Measurements from ENCODE around the gene CDKN1B. TPM values are rescaled to one million over a fixed set of nuclear protein-coding genes. Genes with fewer than 3 reads are reported as not detected.

Gene CDKN1B
- total RNA-seq = 47.4 and 48.5 TPM in 2 replicates

DNA sequence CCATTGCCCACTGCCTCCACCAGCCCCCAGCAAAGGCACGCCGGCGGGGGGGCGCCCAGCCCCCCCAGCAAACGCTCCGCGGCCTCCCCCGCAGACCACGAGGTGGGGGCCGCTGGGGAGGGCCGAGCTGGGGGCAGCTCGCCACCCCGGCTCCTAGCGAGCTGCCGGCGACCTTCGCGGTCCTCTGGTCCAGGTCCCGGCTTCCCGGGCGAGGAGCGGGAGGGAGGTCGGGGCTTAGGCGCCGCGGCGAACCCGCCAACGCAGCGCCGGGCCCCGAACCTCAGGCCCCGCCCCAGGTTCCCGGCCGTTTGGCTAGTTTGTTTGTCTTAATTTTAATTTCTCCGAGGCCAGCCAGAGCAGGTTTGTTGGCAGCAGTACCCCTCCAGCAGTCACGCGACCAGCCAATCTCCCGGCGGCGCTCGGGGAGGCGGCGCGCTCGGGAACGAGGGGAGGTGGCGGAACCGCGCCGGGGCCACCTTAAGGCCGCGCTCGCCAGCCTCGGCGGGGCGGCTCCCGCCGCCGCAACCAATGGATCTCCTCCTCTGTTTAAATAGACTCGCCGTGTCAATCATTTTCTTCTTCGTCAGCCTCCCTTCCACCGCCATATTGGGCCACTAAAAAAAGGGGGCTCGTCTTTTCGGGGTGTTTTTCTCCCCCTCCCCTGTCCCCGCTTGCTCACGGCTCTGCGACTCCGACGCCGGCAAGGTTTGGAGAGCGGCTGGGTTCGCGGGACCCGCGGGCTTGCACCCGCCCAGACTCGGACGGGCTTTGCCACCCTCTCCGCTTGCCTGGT lies at the start of gene CDKN1B:
Gene CDKN1B (plus strand): TSS at position 576 of the 793 bp plus-strand sequence. CDS start 472 bp downstream, outside the sequence.
- H3K9me3 Mint-ChIP-seq = no peaks in the 10 kb centered on the region
- H3K27ac Mint-ChIP-seq = peak within 1 kb of the TSS; percentile 99
- DNase-seq = peak; percentile 94
- H3K4me3 Mint-ChIP-seq = peak within 1 kb of the TSS; percentile 97
- intact Hi-C loops (cut with micrococcal nuclease) = loop anchor here (1.0 to 5.0 kb wide), 9 partner anchors 8 to 1675 kb away; partner anchors contain the start of genes ATF7IP, BORCS5 and CREBL2
- H3K4me1 Mint-ChIP-seq = peaks cover 57% of the 10 kb centered on the region
- peaks cover 43% of the 10 kb centered on the region for H3K36me3 Mint-ChIP-seq (ENCODE audit: low read depth)
- no peaks in the 10 kb centered on the region for H3K27me3 Mint-ChIP-seq

DNA sequence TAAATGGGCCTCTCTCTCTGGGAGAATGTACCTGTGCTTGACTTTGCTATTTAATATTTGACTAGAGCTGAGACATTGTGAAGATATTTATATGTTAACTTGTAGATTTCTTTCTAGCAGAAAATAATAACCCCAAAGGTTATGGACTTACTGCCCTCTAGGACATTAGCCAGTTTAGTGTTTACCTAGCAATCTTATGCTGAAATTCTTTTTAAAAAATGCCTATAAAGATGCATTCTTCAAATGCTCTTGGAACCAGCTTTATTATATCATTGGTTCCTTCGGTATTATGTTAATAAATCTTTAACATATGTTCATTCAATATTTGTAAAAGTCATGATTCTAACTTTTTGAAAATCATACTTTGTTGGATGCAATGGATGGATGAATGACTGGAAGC lies 49.2 kb upstream of the CDKN1B start:
- intact Hi-C loops (cut with micrococcal nuclease) = no loop called here
- peaks cover 3% of the 10 kb centered on the region for H3K36me3 Mint-ChIP-seq (ENCODE audit: low read depth)
- H3K27me3 Mint-ChIP-seq = no peaks in the 10 kb centered on the region
- no peak overlapping the region for H3K4me3 Mint-ChIP-seq
- H3K9me3 Mint-ChIP-seq = no peaks in the 10 kb centered on the region
- no peak overlapping the region for H3K27ac Mint-ChIP-seq
- DNase-seq = no peak
- peaks cover 11% of the 10 kb centered on the region for H3K4me1 Mint-ChIP-seq

DNA sequence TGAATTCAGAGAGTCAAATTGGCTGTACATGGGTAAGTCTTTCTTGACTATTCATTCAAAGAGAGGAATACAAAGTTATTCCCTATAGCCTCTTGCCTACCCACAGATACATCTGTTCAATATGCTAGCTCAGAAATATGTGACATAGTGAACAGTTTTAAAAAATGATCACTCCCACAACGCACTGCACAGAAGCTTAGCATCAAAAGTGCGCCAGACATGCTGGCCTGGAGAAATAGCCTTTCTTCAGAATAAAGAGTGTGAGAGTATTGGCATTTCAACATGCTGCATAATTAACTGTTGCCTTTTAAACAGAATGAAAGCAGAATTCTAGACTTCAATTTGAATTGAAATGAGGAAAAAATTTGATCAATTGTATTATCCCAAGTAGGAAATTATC lies 48.1 kb upstream of the CDKN1B start:
- Mint-ChIP-seq H3K27ac (no peak overlapping the region), H3K4me1 (peaks cover 18% of the 10 kb centered on the region), H3K27me3 (no peaks in the 10 kb centered on the region), H3K9me3 (no peaks in the 10 kb centered on the region), H3K36me3 (ENCODE audit: low read depth) (peaks cover 9% of the 10 kb centered on the region), H3K4me3 (no peak overlapping the region)
- intact Hi-C loops (cut with micrococcal nuclease) = no loop called here
- no peak for DNase-seq

DNA sequence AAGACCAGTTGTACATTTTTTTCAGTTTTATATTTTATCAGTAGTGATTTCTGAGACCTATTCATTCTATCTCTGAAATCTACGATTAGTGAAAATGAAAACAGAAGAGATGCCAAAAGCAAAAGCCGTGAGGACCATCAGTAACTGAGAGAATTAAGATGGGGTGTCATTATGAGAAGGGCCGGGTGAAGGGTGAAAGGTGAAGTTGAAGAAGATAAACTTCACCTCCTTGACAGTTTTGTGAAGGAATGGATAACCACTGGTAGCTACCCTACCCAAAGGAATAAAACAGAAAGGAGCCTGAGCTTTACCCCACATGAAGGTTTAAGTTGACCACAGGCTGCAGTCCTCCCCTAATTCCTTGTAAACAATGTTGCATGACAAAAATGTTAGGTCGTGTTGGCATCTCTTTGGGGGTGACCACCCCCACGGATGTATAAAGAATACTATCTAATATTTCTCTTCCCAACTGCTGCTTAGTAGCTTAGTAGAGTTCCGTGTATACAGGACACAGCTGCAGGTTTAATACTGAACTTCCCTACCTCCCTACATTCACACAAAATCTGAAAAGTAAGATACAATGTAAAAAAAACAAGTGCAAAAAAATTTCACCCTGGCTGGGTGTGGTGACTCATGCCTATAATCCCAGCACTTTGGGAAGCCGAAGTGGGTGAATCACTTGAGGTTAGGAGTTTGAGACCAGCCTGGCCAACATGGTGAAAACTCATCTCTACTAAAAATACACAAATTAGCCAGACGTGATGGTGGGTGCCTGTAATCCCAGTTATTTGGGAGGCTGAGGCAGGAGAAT lies 45.1 kb upstream of the CDKN1B start:
- Mint-ChIP-seq H3K27me3 (no peaks in the 10 kb centered on the region), H3K4me3 (no peak overlapping the region), H3K27ac (no peak overlapping the region), H3K4me1 (peaks cover 24% of the 10 kb centered on the region), H3K36me3 (ENCODE audit: low read depth) (peaks cover 14% of the 10 kb centered on the region), H3K9me3 (no peaks in the 10 kb centered on the region)
- no peak for DNase-seq
- intact Hi-C loops (cut with micrococcal nuclease) = no loop called here

DNA sequence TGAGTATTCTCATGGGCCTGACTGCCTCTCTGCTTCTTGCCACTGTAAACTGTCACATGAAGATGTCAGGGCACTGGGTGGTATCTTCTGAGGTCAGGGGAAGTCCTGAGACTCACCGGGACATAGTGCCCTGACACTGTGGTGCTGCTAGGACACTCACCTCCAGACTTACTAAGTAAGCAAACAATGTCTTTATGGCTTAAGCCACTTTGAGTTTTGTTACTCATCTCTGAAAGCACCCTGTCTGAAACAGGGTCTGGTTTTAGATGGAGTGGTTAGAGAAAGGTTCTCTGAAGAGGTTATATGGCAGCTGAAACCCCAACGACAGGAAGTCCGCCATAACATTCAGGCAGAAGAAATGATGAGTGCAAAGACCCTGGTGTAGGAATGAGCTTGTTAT lies 43.9 kb upstream of the CDKN1B start:
- Mint-ChIP-seq H3K4me3 (no peak overlapping the region), H3K4me1 (peaks cover 24% of the 10 kb centered on the region), H3K27ac (peak overlapping the region; percentile 85), H3K27me3 (no peaks in the 10 kb centered on the region), H3K36me3 (ENCODE audit: low read depth) (peaks cover 14% of the 10 kb centered on the region), H3K9me3 (no peaks in the 10 kb centered on the region)
- DNase-seq = no peak
- intact Hi-C loops (cut with micrococcal nuclease) = no loop called here

DNA sequence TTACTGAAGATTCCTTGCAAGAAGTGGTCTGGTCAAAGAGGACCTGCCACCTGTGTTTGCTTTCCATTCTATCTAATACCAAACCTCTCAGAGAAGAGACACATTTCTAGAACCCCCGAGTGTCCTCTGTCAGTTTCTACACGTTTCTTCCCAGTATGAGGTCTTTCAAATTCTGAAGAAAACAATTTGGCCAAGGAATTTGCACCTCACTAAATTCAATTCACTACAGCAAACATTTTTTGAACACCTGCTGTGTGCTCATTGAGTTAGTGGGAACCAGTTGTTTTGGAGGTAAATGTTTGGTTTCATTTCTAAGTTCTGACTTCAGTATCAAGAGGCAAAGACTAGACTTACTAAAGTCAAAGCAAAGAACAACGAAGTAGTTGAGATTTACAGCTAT lies 40.6 kb upstream of the CDKN1B start:
- no peak overlapping the region for H3K27ac Mint-ChIP-seq
- intact Hi-C loops (cut with micrococcal nuclease) = no loop called here
- peaks cover 21% of the 10 kb centered on the region for H3K4me1 Mint-ChIP-seq
- DNase-seq = no peak
- H3K36me3 Mint-ChIP-seq (ENCODE audit: low read depth) = peaks cover 11% of the 10 kb centered on the region
- no peak overlapping the region for H3K4me3 Mint-ChIP-seq
- H3K27me3 Mint-ChIP-seq = no peaks in the 10 kb centered on the region
- H3K9me3 Mint-ChIP-seq = no peaks in the 10 kb centered on the region

DNA sequence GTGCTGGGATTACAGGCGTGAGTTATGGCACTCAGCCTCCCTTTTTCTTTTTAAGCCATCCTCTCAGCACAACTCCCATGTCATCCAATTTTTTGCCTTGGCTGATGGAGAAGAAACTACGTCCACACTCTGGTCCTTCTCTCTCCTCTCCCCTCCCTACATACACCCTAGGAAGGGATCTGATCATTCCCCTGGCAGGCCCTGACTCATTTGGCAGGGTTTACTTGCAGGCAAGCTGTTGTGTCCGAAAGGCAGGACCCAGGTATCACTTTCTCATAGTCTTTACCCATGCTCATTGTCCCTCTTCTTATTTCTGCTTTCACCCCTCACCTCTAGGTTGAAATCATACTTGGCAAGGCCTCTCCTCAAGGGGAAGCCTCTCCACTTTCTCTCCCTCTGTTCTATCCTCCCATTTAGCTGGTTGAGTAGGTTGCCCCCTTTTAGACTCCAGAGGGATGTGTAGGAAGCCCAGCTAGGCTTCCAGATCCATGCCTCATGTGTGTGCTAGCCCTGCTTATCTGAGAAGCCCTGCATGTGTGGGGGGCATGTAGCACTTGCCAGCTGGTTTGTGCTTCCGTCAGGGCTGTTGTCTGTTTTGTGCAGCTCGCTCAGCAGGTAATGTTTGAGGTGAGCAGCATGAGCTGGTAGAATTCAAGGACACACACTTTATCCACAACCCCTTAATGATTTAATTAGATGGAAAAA lies 36.0 kb upstream of the CDKN1B start:
- H3K27ac Mint-ChIP-seq = no peak overlapping the region
- no peak for DNase-seq
- no peak overlapping the region for H3K4me3 Mint-ChIP-seq
- no peaks in the 10 kb centered on the region for H3K9me3 Mint-ChIP-seq
- no peaks in the 10 kb centered on the region for H3K27me3 Mint-ChIP-seq
- intact Hi-C loops (cut with micrococcal nuclease) = no loop called here
- H3K4me1 Mint-ChIP-seq = peaks cover 4% of the 10 kb centered on the region
- H3K36me3 Mint-ChIP-seq (ENCODE audit: low read depth) = peaks cover 1% of the 10 kb centered on the region

DNA sequence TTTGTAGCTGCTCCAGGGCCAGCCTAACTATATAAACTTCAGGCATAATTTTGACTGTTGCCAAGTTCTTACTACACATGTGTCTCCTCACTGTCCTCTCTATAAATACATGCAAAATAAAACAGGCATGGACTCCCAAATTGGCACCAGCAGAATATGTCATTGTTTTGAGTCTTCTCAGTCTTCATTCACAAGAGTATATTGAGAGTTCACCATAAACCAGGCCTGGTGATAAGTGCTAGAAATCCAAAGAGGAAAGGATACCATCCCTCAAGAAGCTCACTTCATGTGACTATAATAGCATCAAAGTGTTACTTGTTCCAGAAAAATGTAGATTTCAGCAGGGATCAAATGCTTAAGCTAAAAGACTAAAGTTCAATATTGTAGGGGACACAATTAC lies 34.9 kb upstream of the CDKN1B start:
- Mint-ChIP-seq H3K36me3 (ENCODE audit: low read depth) (peaks cover 5% of the 10 kb centered on the region), H3K27ac (no peak overlapping the region), H3K9me3 (no peaks in the 10 kb centered on the region), H3K4me1 (no peaks in the 10 kb centered on the region), H3K4me3 (no peak overlapping the region), H3K27me3 (no peaks in the 10 kb centered on the region)
- DNase-seq = no peak
- intact Hi-C loops (cut with micrococcal nuclease) = no loop called here

DNA sequence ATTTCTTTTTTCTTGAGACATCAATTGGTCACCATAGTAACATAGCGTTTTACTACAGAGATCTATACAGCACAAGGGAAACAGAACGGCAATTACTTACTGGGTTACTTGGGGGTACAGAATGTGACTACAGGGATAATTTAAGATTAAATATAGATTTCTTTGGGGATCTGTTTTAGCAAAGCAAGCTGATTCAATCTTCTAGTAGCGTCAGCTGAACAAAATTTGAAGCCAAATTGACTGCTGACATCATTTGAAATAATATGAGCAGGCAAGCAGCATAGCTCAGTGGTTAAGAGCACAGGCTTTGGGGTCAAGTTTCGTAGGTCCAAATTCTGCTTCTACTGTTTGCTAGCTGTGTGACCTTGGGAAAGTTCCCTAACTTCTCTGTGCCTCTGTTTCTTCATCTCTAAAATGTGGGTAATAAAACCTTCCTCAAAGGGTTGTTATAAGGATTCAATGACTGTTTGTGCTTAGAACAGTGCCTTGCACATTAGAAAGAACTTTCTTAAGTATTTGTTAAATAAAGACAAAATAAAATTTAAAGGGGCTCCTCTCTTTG lies 34.0 kb upstream of the CDKN1B start:
- no peak overlapping the region for H3K4me3 Mint-ChIP-seq
- no peak for DNase-seq
- H3K36me3 Mint-ChIP-seq (ENCODE audit: low read depth) = peaks cover 11% of the 10 kb centered on the region

DNA sequence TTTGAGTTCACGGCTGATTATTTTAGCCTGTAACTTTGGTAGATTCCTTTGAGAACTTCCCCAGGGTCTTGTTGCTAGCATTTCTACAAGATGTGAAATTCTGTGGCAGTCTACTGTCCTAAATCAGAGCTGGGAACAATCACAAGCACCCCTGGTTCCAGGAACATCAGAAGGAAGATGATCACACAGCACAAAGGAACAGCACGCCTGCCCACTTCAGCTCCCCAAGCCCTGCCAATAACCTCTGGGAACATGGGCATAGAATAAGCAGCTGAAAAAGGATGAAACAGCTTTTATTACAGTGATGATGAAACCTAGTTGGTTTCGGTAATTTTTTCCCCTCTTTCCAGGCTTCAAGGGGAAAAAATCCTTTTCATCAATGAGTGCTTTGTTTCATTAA lies 33.4 kb upstream of the CDKN1B start:
- Mint-ChIP-seq H3K4me1 (no peaks in the 10 kb centered on the region), H3K27ac (no peak overlapping the region), H3K36me3 (ENCODE audit: low read depth) (peaks cover 15% of the 10 kb centered on the region), H3K9me3 (no peaks in the 10 kb centered on the region), H3K4me3 (no peak overlapping the region), H3K27me3 (no peaks in the 10 kb centered on the region)
- no peak for DNase-seq
- intact Hi-C loops (cut with micrococcal nuclease) = no loop called here

More for the DNA sequence above, 34.0 kb upstream of the CDKN1B start:
- Mint-ChIP-seq H3K27ac (no peak overlapping the region), H3K4me1 (no peaks in the 10 kb centered on the region), H3K27me3 (no peaks in the 10 kb centered on the region), H3K9me3 (no peaks in the 10 kb centered on the region)
- intact Hi-C loops (cut with micrococcal nuclease) = no loop called here

DNA sequence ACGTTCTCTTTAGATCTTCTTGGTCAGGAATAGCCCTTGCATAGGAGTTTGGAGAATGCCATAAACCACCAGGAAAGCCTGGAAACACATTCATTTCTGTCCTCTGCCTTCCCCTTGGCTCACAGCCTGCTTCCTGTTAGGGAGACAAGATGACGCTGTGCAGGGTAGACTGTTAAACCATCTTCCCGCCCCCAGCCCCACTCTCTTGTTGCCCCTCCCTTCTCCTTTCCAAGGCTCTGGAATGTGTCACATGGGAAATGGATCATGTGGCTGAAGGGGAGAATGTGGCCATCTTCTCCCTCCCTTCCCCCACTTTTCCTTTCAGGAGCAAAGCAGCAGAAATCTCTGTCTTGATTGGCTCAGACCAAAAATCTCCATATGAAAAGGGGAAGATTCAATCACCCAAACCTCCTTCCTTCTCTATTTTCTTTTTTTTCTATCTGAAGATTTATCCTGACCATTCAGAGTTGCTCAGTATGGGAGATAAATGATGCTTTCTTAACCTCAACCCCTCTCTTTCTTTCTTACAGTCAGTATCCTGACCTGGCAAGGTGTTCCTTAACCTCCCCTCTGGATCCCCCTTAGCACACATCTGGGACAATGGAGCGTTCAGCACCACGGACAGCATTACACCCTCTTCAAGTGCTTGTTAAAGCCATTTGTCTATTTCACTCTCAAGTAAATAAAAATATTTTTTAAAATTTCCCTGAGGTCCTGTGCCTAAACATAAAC lies 32.6 kb upstream of the CDKN1B start:
- intact Hi-C loops (cut with micrococcal nuclease) = no loop called here
- H3K27me3 Mint-ChIP-seq = no peaks in the 10 kb centered on the region
- H3K36me3 Mint-ChIP-seq (ENCODE audit: low read depth) = peaks cover 19% of the 10 kb centered on the region
- H3K9me3 Mint-ChIP-seq = no peaks in the 10 kb centered on the region
- no peak overlapping the region for H3K27ac Mint-ChIP-seq
- peaks cover 3% of the 10 kb centered on the region for H3K4me1 Mint-ChIP-seq
- H3K4me3 Mint-ChIP-seq = no peak overlapping the region
- DNase-seq = peak; percentile 74

DNA sequence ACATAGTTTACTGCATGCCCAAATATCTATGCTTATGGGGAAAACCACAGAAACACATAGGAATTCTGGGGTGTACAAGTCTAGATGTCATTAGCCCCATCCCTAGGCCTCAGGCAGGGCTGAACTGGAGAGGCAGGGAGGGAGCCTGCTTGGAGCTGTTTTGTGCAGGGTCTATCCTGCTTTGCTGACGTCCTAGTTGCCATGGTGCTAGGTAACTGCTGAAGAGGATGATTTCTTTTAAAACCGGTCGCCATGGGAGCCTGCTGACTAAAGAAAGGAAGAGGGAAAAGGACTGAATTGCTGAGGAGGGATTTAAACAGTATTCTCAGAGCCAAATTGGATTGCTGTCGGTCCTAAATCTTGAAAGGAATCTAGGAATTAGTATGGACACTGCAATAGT lies 31.9 kb upstream of the CDKN1B start:
- no peak overlapping the region for H3K4me3 Mint-ChIP-seq
- H3K9me3 Mint-ChIP-seq = no peaks in the 10 kb centered on the region
- H3K27me3 Mint-ChIP-seq = no peaks in the 10 kb centered on the region
- H3K4me1 Mint-ChIP-seq = peaks cover 8% of the 10 kb centered on the region
- H3K27ac Mint-ChIP-seq = no peak overlapping the region
- intact Hi-C loops (cut with micrococcal nuclease) = no loop called here
- DNase-seq = no peak
- peaks cover 19% of the 10 kb centered on the region for H3K36me3 Mint-ChIP-seq (ENCODE audit: low read depth)

DNA sequence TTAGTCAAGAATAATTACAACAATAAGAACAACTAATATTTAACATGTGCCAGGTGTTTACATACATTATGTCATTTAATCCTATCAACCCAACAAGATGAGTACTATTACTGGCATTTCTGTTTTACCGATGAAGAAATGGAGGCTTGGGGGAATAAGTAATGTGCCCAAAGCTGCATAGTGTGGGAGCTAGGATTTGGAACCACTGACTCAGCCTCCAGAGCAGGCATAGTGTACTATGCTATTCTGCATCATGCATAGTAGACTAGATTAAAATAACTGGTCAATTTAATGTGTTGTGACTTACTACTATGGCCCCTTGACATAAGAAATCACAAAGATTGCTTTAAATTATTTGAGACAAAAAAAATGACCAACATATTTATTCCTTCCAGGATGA lies 30.7 kb upstream of the CDKN1B start:
- no peak for DNase-seq
- Mint-ChIP-seq H3K27ac (no peak overlapping the region), H3K4me3 (no peak overlapping the region), H3K27me3 (no peaks in the 10 kb centered on the region), H3K4me1 (peaks cover 15% of the 10 kb centered on the region), H3K36me3 (ENCODE audit: low read depth) (peaks cover 22% of the 10 kb centered on the region), H3K9me3 (peaks cover 3% of the 10 kb centered on the region)
- intact Hi-C loops (cut with micrococcal nuclease) = no loop called here
